Measurements from ENCODE around the gene PYCARD.
"Not testable (repeated sequence)": the region's sequence is repeated elsewhere in the genome, so short reads cannot be mapped to it uniquely, and the experiment has no call there.

Gene PYCARD

GRCh38 chr16:31214708-31215286, 12.2 kb upstream of the PYCARD start:
- DNase-seq = no peak

- DNase-seq = peak; percentile 77
Measured at GRCh38 chr16:31213877-31214707, 11.5 kb upstream of the PYCARD start, which contains the start of gene TRIM72. Gene TRIM72, plus strand, starts transcription at chr16:31214119. Its CDS starts 620 bp downstream, at chr16:31214739.

GRCh38 chr16:31213342-31213741, 10.8 kb upstream of the PYCARD start:
- DNase-seq = no peak

GRCh38 chr16:31206776-31207175, 4.2 kb upstream of the PYCARD start:
- DNase-seq = peak; percentile 50

- no peak for DNase-seq
Measured at GRCh38 chr16:31204871-31205666, 2.5 kb upstream of the PYCARD start.

GRCh38 chr16:31201582-31202413, 762 bp downstream of the PYCARD start:
- DNase-seq = peak; percentile 78

GRCh38 chr16:31200821-31201568, 1.6 kb downstream of the PYCARD start:
- peak; percentile 70 for DNase-seq

GRCh38 chr16:31200111-31200510, 2.4 kb downstream of the PYCARD start:
- DNase-seq = not testable (repeated sequence)

- DNase-seq = no peak
Measured at GRCh38 chr16:31199430-31200041, 3.0 kb downstream of the PYCARD start.

GRCh38 chr16:31198207-31198882, 4.2 kb downstream of the PYCARD start:
- no peak for DNase-seq

GRCh38 chr16:31196324-31197088, 6.1 kb downstream of the PYCARD start:
- no peak for DNase-seq

- DNase-seq = not testable (repeated sequence)
Measured at GRCh38 chr16:31195861-31196260, 6.7 kb downstream of the PYCARD start.

GRCh38 chr16:31194898-31195297, 7.7 kb downstream of the PYCARD start:
- no peak for DNase-seq

GRCh38 chr16:31193874-31194273, 8.7 kb downstream of the PYCARD start:
- DNase-seq = no peak

GRCh38 chr16:31192856-31193642, 9.5 kb downstream of the PYCARD start:
- no peak for DNase-seq

GRCh38 chr16:31191697-31192428, 10.7 kb downstream of the PYCARD start:
- DNase-seq = no peak

GRCh38 chr16:31190818-31191444, 11.6 kb downstream of the PYCARD start:
- DNase-seq = no peak

GRCh38 chr16:31190061-31190460, 12.5 kb downstream of the PYCARD start:
- DNase-seq = no peak

Measured in RPMI8226 (cell line).